Measurements from ENCODE around the gene KLF7. TPM values are rescaled to one million over a fixed set of nuclear protein-coding genes. Genes with fewer than 3 reads are reported as not detected.

KLF7 gene
- polyA plus RNA-seq (ENCODE audit: insufficient read length in 12 of 12), result 10 to 100 TPM in 11 of 12 donors, not detected in 1; 12.6 to 33.2 (median 15.9) TPM
- long read RNA-seq, donor 1, full-length matches to known transcripts, result 5 of 11 reads
- long read RNA-seq, donor 1, partial matches to known transcripts, result 6 of 11 reads
- long read RNA-seq, donor 1, other reads (novel, unspliced or antisense), result 0 of 11 reads
- long read RNA-seq, donor 2, full-length matches to known transcripts, result 2 of 2 reads
- long read RNA-seq, donor 2, partial matches to known transcripts, result 0 of 2 reads
- long read RNA-seq, donor 2, other reads (novel, unspliced or antisense), result 0 of 2 reads
- long read RNA-seq, donor 3, full-length matches to known transcripts, result 1 of 1 reads
- long read RNA-seq, donor 3, partial matches to known transcripts, result 0 of 1 reads
- long read RNA-seq, donor 3, other reads (novel, unspliced or antisense), result 0 of 1 reads
- long read RNA-seq, donor 4, full-length matches to known transcripts, result 3 of 3 reads
- long read RNA-seq, donor 4, partial matches to known transcripts, result 0 of 3 reads
- long read RNA-seq, donor 4, other reads (novel, unspliced or antisense), result 0 of 3 reads
- long read RNA-seq, donor 5, full-length matches to known transcripts, result 2 of 2 reads
- long read RNA-seq, donor 5, partial matches to known transcripts, result 0 of 2 reads
- long read RNA-seq, donor 5, other reads (novel, unspliced or antisense), result 0 of 2 reads
- long read RNA-seq, donor 6, full-length matches to known transcripts, result 1 of 1 reads
- long read RNA-seq, donor 6, partial matches to known transcripts, result 0 of 1 reads
- long read RNA-seq, donor 6, other reads (novel, unspliced or antisense), result 0 of 1 reads
- long read RNA-seq, donor 7, result 0 reads
- long read RNA-seq, donor 8, full-length matches to known transcripts, result 2 of 2 reads
- long read RNA-seq, donor 8, partial matches to known transcripts, result 0 of 2 reads
- long read RNA-seq, donor 8, other reads (novel, unspliced or antisense), result 0 of 2 reads
- long read RNA-seq, donor 9, result 0 reads
- long read RNA-seq, donor 10, full-length matches to known transcripts, result 4 of 4 reads
- long read RNA-seq, donor 10, partial matches to known transcripts, result 0 of 4 reads
- long read RNA-seq, donor 10, other reads (novel, unspliced or antisense), result 0 of 4 reads
- long read RNA-seq, donor 11, full-length matches to known transcripts, result 5 of 5 reads
- long read RNA-seq, donor 11, partial matches to known transcripts, result 0 of 5 reads
- long read RNA-seq, donor 11, other reads (novel, unspliced or antisense), result 0 of 5 reads

DNA sequence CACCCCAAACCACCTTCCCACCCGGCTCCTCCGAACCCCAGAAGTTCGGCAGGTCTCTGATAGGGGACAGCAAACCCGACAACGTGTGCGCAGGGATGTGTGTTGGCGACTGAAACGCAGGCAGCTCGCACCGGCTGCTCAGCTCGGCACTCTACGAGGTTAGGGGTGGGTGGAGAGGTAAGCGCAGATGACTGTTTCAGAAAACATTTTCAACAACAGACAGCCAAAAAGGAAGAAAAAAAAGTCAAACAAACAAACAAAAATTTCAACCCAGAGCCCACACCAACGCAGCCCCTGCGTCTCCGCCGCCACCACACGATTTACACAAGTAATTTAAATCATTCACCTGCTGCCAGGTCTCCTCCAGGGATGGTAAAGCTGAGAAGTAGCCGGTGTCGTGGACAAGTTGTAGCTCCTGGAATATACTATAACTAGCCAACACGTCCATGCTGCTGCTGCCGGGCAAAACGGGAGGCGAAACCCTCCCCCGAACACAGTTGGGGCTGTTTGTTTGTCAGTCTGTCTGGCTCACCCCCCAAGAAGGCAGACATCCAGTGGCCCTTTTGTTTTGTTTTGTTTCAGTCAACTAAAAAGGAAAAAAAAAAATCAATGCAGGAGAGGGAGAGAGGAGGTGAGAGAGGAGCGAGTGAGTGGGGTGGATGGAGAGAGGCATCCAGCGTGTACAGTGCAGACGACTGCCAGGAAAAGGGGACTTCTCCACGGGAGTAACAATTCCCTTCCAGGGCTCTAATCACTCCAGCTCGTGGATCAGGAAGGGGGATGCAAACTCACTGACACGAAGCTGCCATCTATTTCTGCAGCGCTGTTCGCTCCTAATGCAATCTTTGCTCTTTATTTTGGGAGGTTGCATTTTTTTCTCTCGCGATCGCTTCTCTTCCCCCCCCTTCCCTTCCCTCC lies at the start of gene KLF7:
Gene KLF7 (minus strand): TSS at position 828 of the 918 bp plus-strand sequence. CDS start 380 bp downstream, at position 448.
- no peak for DNase-seq

DNA sequence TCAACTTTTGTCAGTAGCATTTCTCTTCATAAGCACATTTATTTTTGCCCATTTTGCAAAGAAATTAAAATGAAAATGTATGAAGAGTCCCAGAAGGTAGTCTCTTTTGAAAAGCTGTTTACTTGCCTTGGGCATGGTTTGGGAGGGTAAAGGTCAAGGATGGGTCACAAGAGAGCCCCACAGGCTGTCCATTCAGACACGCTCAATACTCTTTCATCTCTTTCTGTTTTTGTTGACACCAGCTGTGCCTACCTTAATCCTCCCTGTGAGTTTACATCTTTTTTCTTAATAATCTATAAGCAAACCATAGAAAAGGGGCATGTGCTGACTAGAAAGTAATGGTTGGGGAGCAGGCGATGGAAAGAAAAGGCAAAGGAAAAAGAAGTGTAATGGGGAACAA lies 49.6 kb upstream of the KLF7 start:
- no peak for DNase-seq

GRCh38 chr2:207214446-207214845 lies 48.7 kb upstream of the KLF7 start:
- no peak for DNase-seq

- no peak for DNase-seq
These were observed 40.3 kb upstream of the KLF7 start for GRCh38 chr2:207206011-207206410.

- no peak for DNase-seq
These were observed 39.6 kb upstream of the KLF7 start for GRCh38 chr2:207205173-207205957.

DNA sequence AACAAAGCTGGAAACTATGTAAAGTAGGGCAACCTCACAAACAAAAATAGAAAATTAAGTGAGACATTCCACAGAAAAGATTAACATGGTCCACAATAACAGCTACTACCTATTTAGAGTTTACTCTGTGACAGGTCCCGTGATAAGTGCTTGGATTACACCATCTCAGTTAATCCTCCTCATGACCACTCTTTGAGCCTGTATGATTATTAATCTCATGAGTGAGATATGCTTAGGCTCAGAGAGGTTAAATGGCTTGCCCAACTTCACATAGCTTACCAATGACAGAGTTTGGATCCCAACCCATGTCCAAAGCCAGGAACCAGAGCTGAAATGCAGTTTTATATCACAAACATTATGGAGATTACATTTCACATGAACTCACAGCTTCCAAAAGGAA lies 37.3 kb upstream of the KLF7 start:
- DNase-seq, result no peak

DNA sequence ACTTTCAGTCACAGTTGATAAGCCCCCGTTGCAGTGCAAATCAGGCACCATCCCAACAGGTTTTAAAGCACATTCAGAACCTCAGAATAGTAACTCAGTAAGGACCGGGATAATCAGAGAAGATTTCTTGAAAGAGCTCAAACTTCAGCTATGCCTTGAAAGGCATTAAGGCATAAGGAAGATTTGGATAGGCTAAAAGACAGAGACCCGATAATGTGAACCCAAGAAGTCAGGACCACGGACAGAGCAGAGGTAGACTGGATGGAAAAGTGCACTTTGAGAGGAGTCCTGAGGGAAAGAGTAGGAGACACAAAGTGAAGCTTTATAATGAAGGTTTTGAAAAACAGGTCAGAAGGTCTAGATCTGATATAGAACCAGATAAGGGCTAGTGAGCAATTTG lies 36.9 kb upstream of the KLF7 start:
- DNase-seq, result peak; percentile 51

- no peak for DNase-seq
These were observed 35.7 kb upstream of the KLF7 start for GRCh38 chr2:207201416-207201815.

DNA sequence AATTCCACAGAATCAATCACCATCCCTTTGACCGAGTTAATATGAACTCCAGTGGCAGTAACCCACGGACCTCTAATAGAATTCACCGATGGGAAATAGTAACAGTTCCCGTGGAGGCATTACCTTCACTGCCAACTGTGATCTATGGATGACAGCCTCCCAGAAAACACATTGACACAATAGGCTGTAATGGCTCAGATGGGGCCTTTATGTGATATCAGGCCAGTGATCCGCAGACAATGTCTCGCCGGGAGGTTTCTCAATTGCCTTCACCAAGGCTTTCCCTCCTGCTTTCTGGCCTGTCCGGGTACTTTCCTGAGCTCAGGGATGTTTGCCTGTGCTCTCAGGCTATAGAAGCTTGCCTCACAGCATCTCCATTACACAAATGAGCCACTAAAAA lies 34.4 kb upstream of the KLF7 start:
- no peak for DNase-seq

DNA sequence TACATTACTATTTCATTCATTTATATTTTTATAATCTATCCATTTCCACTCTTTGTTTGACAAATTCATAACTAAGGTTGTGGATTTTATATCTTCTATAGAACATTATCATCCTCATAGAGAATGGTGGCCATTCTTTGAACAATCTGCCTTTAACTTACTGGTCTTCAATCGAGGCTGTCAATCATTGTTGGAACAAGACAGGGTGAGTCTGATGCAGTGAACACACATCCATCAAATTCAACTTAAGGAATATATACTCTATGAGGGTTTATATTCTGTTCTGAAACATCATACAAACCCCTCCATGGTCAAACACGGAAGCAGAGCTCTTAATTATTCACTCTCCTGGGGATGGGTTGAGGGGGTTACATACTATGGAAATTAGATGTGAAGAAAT lies 28.3 kb upstream of the KLF7 start:
- no peak for DNase-seq

GRCh38 chr2:207188626-207189419 lies 23.1 kb upstream of the KLF7 start:
- peak; percentile 54 for DNase-seq

GRCh38 chr2:207185372-207185771 lies 19.6 kb upstream of the KLF7 start:
- no peak for DNase-seq

GRCh38 chr2:207184768-207185167 lies 19.0 kb upstream of the KLF7 start:
- DNase-seq, result no peak

GRCh38 chr2:207184348-207184747 lies 18.6 kb upstream of the KLF7 start:
- DNase-seq, result no peak

GRCh38 chr2:207183506-207183905 lies 17.8 kb upstream of the KLF7 start:
- no peak for DNase-seq

DNA sequence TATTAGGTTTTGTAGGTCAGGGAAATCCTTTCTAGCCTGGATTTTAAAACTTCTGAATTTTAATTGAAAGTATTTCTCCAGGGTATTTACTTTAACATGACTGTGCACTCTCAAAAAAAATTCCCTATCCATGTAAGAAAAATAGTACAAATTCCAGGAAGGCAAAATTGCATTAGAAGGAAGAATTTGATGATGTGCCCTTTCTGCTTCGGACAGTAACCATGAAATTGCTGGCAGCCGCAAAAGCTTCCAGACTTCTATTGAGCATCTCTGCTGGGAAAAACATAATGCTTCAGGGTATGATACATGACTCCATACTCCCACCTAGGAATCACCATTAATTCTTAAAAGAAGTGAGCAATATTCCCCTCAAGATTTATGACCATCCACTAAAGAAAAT lies 17.2 kb upstream of the KLF7 start:
- no peak for DNase-seq

- DNase-seq, result no peak
These were observed 16.0 kb upstream of the KLF7 start for GRCh38 chr2:207181526-207182274.

DNA sequence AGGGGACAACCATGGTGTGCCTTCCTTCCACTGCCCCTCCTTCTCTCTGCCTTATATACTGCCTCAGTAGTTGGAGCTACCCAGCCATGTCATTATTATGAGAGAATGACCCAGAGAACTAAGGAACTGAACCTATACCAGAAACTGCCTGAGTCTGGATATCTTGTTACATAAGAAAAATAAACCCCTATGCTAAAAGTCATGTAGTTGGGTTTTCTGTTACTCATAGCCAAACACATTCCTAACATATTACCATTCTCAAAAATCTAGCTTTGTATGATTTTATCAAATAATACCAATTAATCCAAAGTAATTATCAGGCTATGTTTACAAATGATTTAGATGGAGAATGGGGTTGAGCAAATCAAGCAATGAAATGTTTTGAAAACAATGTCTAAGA lies 15.0 kb upstream of the KLF7 start:
- no peak for DNase-seq

DNA sequence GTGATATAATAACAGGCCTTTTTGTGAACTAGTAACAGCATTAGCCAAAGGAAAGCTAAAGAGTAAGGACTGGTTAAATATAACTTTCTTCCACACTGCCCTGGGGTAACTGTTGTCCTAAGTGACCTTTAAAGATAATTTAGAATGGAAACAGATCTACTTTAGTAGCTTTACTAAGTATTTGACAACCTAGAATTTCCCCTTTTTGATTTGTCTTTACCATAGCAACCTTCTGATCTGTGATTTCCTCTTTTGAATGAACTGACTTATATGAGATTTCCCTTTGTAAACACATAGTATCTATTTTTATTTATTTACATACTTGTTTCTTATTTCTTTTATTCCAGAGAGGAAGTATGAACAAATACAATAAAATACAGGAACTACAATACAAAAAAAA lies 10.5 kb upstream of the KLF7 start:
- no peak for DNase-seq
